LNCaP clone FGC (cell line): ENCODE results near the gene GSK3B.
"Not testable (repeated sequence)": the region's sequence is repeated elsewhere in the genome, so short reads cannot be mapped to it uniquely, and the experiment has no call there.

Source experiments
- DNase-seq: peaks from one replicate; pipeline ENCODE4 v3.0.0-alpha.2; 2011; ENCODE audit warnings: low read depth
- H3K4me3 ChIP-seq: 2 replicates; pipeline ENCODE4 v1.5.1; 2011; ENCODE audit warnings: mild to moderate bottlenecking, low read depth, low read length, control low read depth
- TF ChIP-seq, protein P1 (sequence below): IDR thresholded peaks from 2 replicates; pipeline ENCODE4 v1.5.1; 2012; ENCODE audit warnings: mild to moderate bottlenecking; ENCODE audit not compliant: control insufficient read depth, insufficient read depth; ENCODE audit errors: extremely low read depth

GSK3B gene

DNA sequence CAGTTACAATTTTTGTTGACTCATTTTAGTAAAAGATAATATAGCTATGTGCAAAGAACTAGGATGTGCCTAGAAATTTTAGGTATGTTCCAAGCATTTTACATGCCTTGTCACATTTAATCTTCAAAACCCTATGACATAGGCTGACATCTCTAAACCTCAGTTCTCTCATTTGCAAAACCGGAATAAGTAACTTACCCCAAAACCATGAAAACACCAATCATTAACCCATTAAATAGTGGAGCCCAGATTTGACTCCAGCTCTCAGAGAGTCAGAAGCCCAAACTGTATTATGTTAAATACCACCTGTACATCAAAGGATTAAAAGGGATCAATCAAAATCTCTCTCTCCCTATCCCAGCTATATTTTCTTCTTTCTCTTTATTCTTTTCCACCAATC lies 36.6 kb downstream of the GSK3B start:
- no peak overlapping the region for H3K4me3 ChIP-seq
- DNase-seq: no peak
- TF ChIP-seq, protein P1, sequence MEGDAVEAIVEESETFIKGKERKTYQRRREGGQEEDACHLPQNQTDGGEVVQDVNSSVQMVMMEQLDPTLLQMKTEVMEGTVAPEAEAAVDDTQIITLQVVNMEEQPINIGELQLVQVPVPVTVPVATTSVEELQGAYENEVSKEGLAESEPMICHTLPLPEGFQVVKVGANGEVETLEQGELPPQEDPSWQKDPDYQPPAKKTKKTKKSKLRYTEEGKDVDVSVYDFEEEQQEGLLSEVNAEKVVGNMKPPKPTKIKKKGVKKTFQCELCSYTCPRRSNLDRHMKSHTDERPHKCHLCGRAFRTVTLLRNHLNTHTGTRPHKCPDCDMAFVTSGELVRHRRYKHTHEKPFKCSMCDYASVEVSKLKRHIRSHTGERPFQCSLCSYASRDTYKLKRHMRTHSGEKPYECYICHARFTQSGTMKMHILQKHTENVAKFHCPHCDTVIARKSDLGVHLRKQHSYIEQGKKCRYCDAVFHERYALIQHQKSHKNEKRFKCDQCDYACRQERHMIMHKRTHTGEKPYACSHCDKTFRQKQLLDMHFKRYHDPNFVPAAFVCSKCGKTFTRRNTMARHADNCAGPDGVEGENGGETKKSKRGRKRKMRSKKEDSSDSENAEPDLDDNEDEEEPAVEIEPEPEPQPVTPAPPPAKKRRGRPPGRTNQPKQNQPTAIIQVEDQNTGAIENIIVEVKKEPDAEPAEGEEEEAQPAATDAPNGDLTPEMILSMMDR: no peak

DNA sequence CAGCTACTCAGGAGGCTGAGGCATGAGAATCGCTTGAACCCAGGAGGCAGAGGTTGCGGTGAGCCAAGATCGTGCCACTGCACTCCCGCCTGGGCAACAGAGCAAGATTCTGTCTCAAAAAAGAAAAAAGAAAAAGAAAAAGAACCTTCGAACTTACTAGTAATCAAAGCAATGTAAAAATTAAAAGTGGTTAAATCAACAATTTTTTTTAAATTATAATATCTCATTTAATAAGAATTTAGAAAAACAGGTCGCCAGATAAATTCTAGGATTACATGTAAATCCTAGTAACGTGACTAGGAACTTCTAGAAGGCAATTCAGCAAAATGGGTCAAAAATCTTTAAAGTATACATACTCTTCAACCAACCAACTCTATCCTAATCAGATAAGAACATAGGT lies 37.2 kb downstream of the GSK3B start:
- TF ChIP-seq, protein P1: no peak
- H3K4me3 ChIP-seq: no peak overlapping the region
- DNase-seq: no peak

DNA sequence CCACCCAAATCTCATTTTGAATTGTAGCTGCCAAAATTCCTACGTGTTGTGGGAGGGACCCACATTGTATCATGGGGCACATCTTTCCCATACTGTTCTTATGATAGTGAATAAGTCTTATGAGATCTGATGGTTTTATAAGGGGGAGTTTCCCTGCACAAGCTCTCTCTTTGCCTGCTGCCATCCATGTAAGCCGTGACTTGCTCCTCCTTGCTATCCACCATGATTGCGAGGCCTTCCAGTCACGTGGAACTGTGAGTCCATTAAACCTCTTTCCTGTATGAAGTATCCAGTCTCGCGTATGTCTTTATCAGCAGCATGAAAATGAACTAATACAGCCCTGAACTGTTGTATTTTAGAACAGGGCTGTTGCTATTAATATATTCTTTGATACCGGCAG lies 40.6 kb downstream of the GSK3B start:
- H3K4me3 ChIP-seq, DNase-seq: not testable (repeated sequence)

DNA sequence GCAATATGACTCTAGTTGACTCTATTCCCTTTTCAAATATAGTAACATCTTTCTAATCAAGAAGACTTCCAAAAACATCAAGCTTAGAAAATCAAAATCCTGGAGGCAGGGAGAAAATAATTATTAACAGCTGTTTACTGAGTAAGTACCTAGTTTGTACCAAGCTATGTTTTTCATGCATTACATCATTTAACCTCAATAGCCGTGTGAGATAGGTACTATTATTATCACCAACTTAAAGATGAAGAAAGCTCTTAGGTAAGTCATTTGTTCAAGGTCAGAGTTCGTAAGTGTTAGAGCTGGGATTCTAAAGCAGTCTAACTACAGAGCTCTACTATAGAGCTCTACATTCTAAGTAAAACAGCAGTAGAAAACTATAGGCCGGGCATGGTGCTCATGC lies 41.6 kb downstream of the GSK3B start:
- H3K4me3 ChIP-seq: no peak overlapping the region
- DNase-seq: no peak
- TF ChIP-seq, protein P1: no peak

DNA sequence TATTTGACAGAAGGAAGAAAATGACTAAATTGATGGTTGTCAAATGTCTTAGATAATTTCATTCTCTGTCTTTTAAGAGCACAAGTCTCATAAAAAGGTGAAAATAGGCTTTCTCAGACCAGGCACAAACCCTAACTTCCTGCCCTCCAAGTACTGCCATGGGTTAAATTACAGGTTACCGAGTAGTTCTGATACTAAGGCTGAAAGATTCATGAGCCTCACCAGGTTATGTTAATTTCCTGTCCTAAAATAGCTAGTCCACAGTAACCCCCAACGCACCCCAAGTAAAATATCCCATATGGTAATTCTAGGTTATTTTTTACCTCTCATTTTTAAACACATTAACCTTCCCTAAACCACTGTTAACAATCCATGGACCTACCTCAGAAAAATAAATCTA lies 42.0 kb downstream of the GSK3B start:
- DNase-seq: no peak
- H3K4me3 ChIP-seq: no peak overlapping the region
- TF ChIP-seq, protein P1: no peak

DNA sequence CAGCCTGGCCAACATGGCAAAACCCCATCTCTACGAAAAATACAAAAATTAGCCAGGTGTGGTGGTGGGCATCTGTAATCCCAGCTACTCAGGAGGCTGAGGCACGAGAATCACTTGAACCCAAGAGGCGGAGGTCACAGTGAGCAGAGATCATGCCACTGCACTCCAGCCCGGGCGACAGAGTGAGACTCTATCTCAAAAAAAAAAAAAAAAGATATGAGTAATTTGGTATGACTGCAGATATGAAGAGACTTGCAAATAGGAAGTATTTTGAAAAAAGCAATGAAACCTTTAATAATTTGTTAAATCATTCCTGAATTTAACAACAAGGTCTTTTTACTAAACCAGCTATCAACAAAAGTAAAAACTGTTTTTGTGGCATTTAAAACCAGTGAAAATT lies 42.7 kb downstream of the GSK3B start:
- H3K4me3 ChIP-seq, DNase-seq: not testable (repeated sequence)

DNA sequence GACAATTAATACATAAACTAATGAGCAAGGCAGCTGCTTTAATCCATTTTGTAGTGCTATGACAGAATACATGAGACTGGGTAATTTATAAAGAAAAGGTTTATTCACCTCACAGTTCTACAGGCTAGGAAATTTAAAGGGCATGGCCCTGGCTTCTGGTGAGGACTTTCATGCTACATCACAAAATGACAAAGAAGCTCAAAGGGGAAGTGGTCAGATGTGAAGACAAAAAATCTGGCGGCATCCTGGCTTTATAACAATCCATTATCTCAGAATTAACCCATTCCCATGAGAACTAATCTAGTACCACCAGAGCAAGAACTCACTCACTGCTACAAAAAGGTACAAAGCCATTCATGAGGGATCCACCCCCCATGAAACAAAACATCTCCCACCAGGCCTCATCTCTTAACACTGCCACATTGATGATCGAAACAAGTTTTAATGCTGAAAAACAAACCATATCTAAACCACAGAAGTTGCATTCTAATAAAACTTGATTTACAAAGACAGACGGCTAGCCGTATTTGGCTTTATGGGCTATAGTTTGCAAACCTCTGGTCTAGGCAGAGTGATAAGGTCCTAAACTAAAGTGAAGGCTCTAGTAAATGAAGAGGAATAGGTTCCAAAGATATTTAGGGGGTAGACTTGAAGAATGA lies 44.2 kb downstream of the GSK3B start:
- no peak for DNase-seq
- TF ChIP-seq, protein P1: no peak

DNA sequence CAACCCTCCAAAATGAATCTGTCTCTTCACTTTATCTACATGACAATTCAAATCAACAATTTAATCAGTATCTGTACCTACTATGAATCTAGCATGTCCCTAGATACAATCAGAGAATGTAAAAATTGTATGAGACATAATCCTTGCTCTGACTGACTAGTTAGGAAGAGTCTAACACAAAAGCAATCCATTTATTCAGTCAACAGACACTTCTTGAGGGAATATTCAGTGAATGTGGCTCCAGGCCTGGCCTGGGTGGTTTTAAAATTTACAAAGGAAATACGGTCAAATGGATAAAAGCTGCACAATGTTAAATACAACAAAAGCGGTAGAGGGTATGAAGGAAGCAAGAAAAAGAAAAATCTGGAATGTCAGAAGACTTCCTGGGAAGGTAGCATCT lies 45.2 kb downstream of the GSK3B start:
- TF ChIP-seq, protein P1: no peak
- no peak for DNase-seq
- H3K4me3 ChIP-seq: no peak overlapping the region

More for the DNA sequence above, 44.2 kb downstream of the GSK3B start:
- H3K4me3 ChIP-seq: no peak overlapping the region
